A673 (cell line): ENCODE results near the gene CCDC183. TPM values are rescaled to one million over a fixed set of nuclear protein-coding genes. Genes with fewer than 3 reads are reported as not detected.
"Not testable (repeated sequence)": the region's sequence is repeated elsewhere in the genome, so short reads cannot be mapped to it uniquely, and the experiment has no call there.

Source experiments
- BruUV-seq: library from RNA; stranded (reverse); fragments of 400-500 nt; replicated peaks from 2 replicates; lab custom pipeline; 2021; lab: Mats Ljungman, UMichigan
- CTCF ChIA-PET: fragments of 300-600 bp; sonication (Branson Sonifier 250); formaldehyde crosslinking; loops from one replicate; lab custom pipeline; 2022; ENCODE audit warnings: antibody characterized with exemption; lab: Charles Lee
- POLR2A ChIA-PET: fragments of 300-600 bp; sonication (Branson Sonifier 250); formaldehyde crosslinking; loops from one replicate; lab custom pipeline; 2022; ENCODE audit warnings: antibody characterized with exemption; ENCODE audit not compliant: low non-redundant PET; lab: Charles Lee
- DNase-seq: peaks from one replicate; pipeline ENCODE4 v3.0.0-alpha.2; 2015; ENCODE audit warnings: low spot score
- H3K27ac ChIP-seq: fragments of 200-600 bp; sonication (generic); 2 replicates; pipeline ENCODE4 v1.5.1; 2016; ENCODE audit warnings: mixed run types, low read depth, mild to moderate bottlenecking, mixed read lengths, antibody characterized with exemption, low read length; ENCODE audit not compliant: poor library complexity, severe bottlenecking
- H3K27me3 ChIP-seq: fragments of 200-600 bp; sonication (generic); replicated peaks from 2 replicates; pipeline ENCODE4 v1.6.1; 2017; ENCODE audit warnings: mixed run types, low read depth, mild to moderate bottlenecking, mixed read lengths, antibody characterized with exemption, low read length; ENCODE audit not compliant: insufficient read depth, poor library complexity
- H3K36me3 ChIP-seq: fragments of 200-600 bp; sonication (generic); 2 replicates; pipeline ENCODE4 v1.6.1; 2016; ENCODE audit warnings: mixed run types, mild to moderate bottlenecking, mixed read lengths, antibody characterized with exemption, low read length; ENCODE audit not compliant: insufficient read depth, poor library complexity, severe bottlenecking
- H3K4me1 ChIP-seq: fragments of 200-600 bp; sonication (generic); 2 replicates; pipeline ENCODE4 v1.6.1; 2017; ENCODE audit warnings: mixed run types, mild to moderate bottlenecking, mixed read lengths, antibody characterized with exemption, low read length; ENCODE audit not compliant: insufficient read depth, poor library complexity, severe bottlenecking
- H3K4me3 ChIP-seq: fragments of 200-600 bp; sonication (generic); 2 replicates; pipeline ENCODE4 v1.5.1; 2016; ENCODE audit warnings: low read depth, mixed run types, mild to moderate bottlenecking, mixed read lengths, low read length; ENCODE audit not compliant: poor library complexity, severe bottlenecking
- H3K9me3 ChIP-seq: fragments of 200-600 bp; sonication (generic); 2 replicates; pipeline ENCODE4 v1.6.1; 2016; ENCODE audit warnings: mixed run types, low read depth, mild to moderate bottlenecking, mixed read lengths, antibody characterized with exemption, low read length; ENCODE audit not compliant: poor library complexity, severe bottlenecking
- CTCF ChIP-seq: fragments of 300-800, 200-600 bp; sonication (generic); conservative IDR thresholded peaks from 2 replicates; pipeline ENCODE4 v1.5.1; 2017; ENCODE audit warnings: low read depth, mild to moderate bottlenecking, antibody characterized with exemption, low read length, moderate library complexity, mixed read lengths
- EZH2 ChIP-seq: fragments of 200-600 bp; sonication (generic); IDR thresholded peaks from 2 replicates; pipeline ENCODE4 v1.6.1; 2017; ENCODE audit warnings: borderline replicate concordance, low read depth, mild to moderate bottlenecking, mixed read lengths, antibody characterized with exemption, low read length; ENCODE audit not compliant: poor library complexity, severe bottlenecking
- intact Hi-C: fragments of 100-400 bp; cut with micrococcal nuclease; formaldehyde crosslinking; loops from one replicate; pipeline ENCODE4 v1.10.0; 2022; ENCODE audit not compliant: unreplicated experiment
- total RNA-seq: library from RNA; stranded (reverse); gene quantifications from 2 replicates; pipeline ENCODE4 v1.2.3, GENCODE V29; 2021

Gene CCDC183
- total RNA-seq, 1 experiment from 2014 or later: not detected

- TF ChIP-seq EZH2 (no peak), CTCF (no peak)
- Histone ChIP-seq H3K4me3 (no peak within 1 kb of the TSS), H3K9me3 (no peaks in the 10 kb centered on the region), H3K36me3 (no peaks in the 10 kb centered on the region), H3K27me3 (no peaks in the 10 kb centered on the region), H3K4me1 (peaks cover 5% of the 10 kb centered on the region), H3K27ac (no peak within 1 kb of the TSS)
- DNase-seq: no peak
- ChIA-PET POLR2A (no interaction called here), CTCF (interaction anchor here (0.6 to 0.7 kb wide), 2 partner anchors 14 to 22 kb away, joined by 3 to 5 read pairs; no protein-coding TSS in a partner anchor)
- intact Hi-C loops: no loop called here
- no TSS peak for BruUV-seq
Measured at GRCh38 chr9:136764301-136764891, 31.7 kb upstream of the CCDC183 start, which contains the start of gene LCN15. Gene LCN15 (minus strand): TSS chr9:136764518. CDS start chr9:136764488, 30 bp downstream.

DNA sequence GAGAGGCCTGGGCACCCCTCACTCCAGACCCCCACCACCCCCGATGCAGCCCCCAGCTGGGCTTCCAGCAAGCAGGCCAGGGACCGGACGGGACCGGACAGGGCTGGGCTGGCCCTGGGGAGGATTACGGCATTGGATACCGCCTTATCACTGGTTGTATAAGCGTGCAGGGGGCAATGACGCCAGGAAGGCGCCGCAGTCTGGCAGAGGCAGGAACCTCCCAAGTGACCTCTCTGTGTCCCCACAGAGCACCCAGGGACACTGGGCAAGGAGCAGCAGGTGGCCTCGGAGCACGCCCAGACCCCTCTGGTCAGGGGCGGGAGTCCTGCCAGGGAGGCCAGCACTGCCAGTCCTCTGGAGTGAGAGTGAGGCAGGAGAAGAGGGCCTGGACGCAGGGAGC lies 31.1 kb upstream of the CCDC183 start:
- DNase-seq: no peak
- H3K27ac ChIP-seq: no peak overlapping the region
- H3K4me1 ChIP-seq: peaks cover 5% of the 10 kb centered on the region
- no peak for TF ChIP-seq EZH2
- TF ChIP-seq CTCF: no peak
- intact Hi-C loops: no loop called here
- CTCF ChIA-PET: interaction anchor here (0.6 to 0.7 kb wide), 2 partner anchors 14 to 79 kb away, joined by 3 to 5 read pairs; no protein-coding TSS in a partner anchor
- no peak overlapping the region for H3K4me3 ChIP-seq
- POLR2A ChIA-PET: no interaction called here
- H3K27me3 ChIP-seq: no peaks in the 10 kb centered on the region
- no peaks in the 10 kb centered on the region for H3K9me3 ChIP-seq
- no peaks in the 10 kb centered on the region for H3K36me3 ChIP-seq
- BruUV-seq: no TSS peak

DNA sequence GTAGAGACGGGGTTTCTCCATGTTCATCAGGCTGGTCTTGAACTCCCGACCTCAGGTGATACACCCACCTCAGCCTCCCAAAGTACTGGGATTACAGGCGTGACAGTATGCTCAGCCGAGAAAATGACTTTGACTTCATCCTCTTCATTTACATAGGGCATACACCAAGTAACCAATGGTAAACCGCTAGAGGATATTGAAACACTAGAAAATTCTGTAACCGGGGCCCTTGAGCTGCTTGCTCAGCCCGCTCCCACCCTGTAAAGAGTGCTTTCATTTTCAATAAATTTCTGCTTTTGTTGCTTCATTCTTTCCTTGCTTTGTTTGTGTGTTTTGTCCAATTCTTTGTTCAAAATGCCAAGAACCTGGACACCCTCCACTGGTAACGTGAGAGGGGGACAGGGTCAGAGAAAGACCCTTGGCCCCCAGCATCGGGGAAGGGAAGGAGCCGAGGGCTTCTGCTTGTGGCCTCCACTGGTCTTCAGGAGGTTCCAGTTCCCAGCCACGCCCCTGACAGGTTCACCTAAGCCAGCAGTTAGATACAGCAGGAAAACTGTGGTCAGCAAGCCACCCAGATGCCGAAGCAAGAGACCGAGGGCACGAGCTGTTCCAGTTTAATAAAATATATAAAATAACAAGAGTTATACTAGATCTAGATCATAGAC lies 30.3 kb upstream of the CCDC183 start:
- H3K9me3 ChIP-seq, H3K4me3 ChIP-seq, DNase-seq, H3K27me3 ChIP-seq, H3K36me3 ChIP-seq, H3K4me1 ChIP-seq, intact Hi-C loops, BruUV-seq, H3K27ac ChIP-seq: not testable (repeated sequence)
- POLR2A ChIA-PET: interaction anchor here (0.6 kb wide), 1 partner anchor 10 kb away, joined by 8 read pairs; no protein-coding TSS in a partner anchor
- CTCF ChIA-PET: interaction anchor here (0.6 to 0.9 kb wide), 2 partner anchors 13 to 283 kb away, joined by 3 to 6 read pairs; no protein-coding TSS in a partner anchor
